Hepatocyte (in vitro differentiated cells): Measurements from ENCODE around the gene BACH2. TPM values are rescaled to one million over a fixed set of nuclear protein-coding genes. Genes with fewer than 3 reads are reported as not detected.

Source experiments
- DNase-seq: peaks from one replicate; pipeline ENCODE4 v3.0.0-alpha.2; 2016; ENCODE audit warnings: low spot score
- H2AFZ ChIP-seq: fragments of 200-600 bp; sonication (generic); 2 replicates; pipeline ENCODE4 v1.6.0; 2016; ENCODE audit warnings: antibody characterized with exemption, mild to moderate bottlenecking
- H3K27ac ChIP-seq: fragments of 200-600 bp; sonication (generic); 2 replicates; pipeline ENCODE4 v1.5.1; 2016; ENCODE audit warnings: mild to moderate bottlenecking
- H3K27me3 ChIP-seq: fragments of 200-600 bp; sonication (generic); 2 replicates; pipeline ENCODE4 v1.6.1; 2016
- H3K36me3 ChIP-seq: fragments of 200-600 bp; sonication (generic); replicated peaks from 2 replicates; pipeline ENCODE4 v1.5.1; 2016; ENCODE audit warnings: low read depth; ENCODE audit not compliant: insufficient read depth
- H3K4me1 ChIP-seq: fragments of 200-600 bp; sonication (generic); 2 replicates; pipeline ENCODE4 v1.5.1; 2016; ENCODE audit warnings: mild to moderate bottlenecking, moderate library complexity; ENCODE audit not compliant: insufficient read depth
- H3K4me2 ChIP-seq: fragments of 200-600 bp; sonication (generic); 2 replicates; pipeline ENCODE4 v1.6.0; 2016
- H3K4me3 ChIP-seq: fragments of 200-600 bp; sonication (generic); 2 replicates; pipeline ENCODE4 v1.5.1; 2016; ENCODE audit warnings: mild to moderate bottlenecking
- H3K79me2 ChIP-seq: fragments of 200-600 bp; sonication (generic); 2 replicates; pipeline ENCODE4 v1.6.0; 2017; ENCODE audit warnings: mild to moderate bottlenecking
- H3K9me2 ChIP-seq: fragments of 200-600 bp; sonication (generic); replicated peaks from 2 replicates; pipeline ENCODE4 v1.6.0; 2017; ENCODE audit warnings: mild to moderate bottlenecking; ENCODE audit not compliant: insufficient read depth
- H3K9me3 ChIP-seq: fragments of 200-600 bp; sonication (generic); 2 replicates; pipeline ENCODE4 v1.5.1; 2016; ENCODE audit warnings: low read depth, mild to moderate bottlenecking
- H4K20me1 ChIP-seq: fragments of 200-600 bp; sonication (generic); 2 replicates; pipeline ENCODE4 v1.6.0; 2016; ENCODE audit warnings: mild to moderate bottlenecking; ENCODE audit not compliant: insufficient read depth, poor library complexity, severe bottlenecking
- EZH2 ChIP-seq: fragments of 200-600 bp; sonication (generic); IDR thresholded peaks from 2 replicates; pipeline ENCODE4 v1.6.1; 2016; ENCODE audit warnings: antibody characterized with exemption, mild to moderate bottlenecking, borderline replicate concordance
- EZH2phosphoT487 ChIP-seq: fragments of 200-600 bp; sonication (generic); IDR thresholded peaks from one replicate; pipeline ENCODE4 v1.6.1; 2018; ENCODE audit warnings: antibody characterized with exemption, mild to moderate bottlenecking, low read depth, moderate library complexity; ENCODE audit not compliant: unreplicated experiment, severe bottlenecking
- WGBS: methylation state at CpG from one replicate; pipeline ENCODE4 v1.1.6; 2016; ENCODE audit warnings: low lambda C conversion rate; ENCODE audit errors: missing lambda C conversion rate; 5-methylcytosine and 5-hydroxymethylcytosine counted together
- polyA plus RNA-seq: library from polyadenylated mRNA; unstranded; fragments of >200 nt; fragmentation: Nextera tagmentation; extraction: Ambion mirVana; gene quantifications from 2 replicates; pipeline ENCODE4 v1.2.1, GENCODE V29; 2016
- total RNA-seq: library from RNA; depleted of rRNA; stranded (reverse); fragments of >200 nt; gene quantifications from 2 replicates; pipeline ENCODE4 v1.2.3, GENCODE V29; 2014
- TF ChIP-seq, protein P1 (sequence below): fragments of 200-600 bp; sonication (generic); IDR thresholded peaks from 2 replicates; pipeline ENCODE4 v1.5.1; 2016; ENCODE audit warnings: antibody characterized with exemption, mild to moderate bottlenecking; ENCODE audit not compliant: poor library complexity

BACH2 gene
- total and polyA plus RNA-seq, 2 experiments from 2014 or later, result 2.3 to 2.6 TPM

GRCh38 chr6:90053614-90054013 lies 243.0 kb downstream of the BACH2 start:
- no peak overlapping the region for H3K4me2 ChIP-seq
- no peak overlapping the region for H3K4me3 ChIP-seq
- H4K20me1 ChIP-seq, result no peaks in the 10 kb centered on the region
- no peak overlapping the region for H3K27ac ChIP-seq
- no peaks in the 10 kb centered on the region for H3K36me3 ChIP-seq
- no peak overlapping the region for H2AFZ ChIP-seq
- H3K9me3 ChIP-seq, result peaks cover 3% of the 10 kb centered on the region
- no peaks in the 10 kb centered on the region for H3K27me3 ChIP-seq
- WGBS, result 93% methylated on average over 5 of the region's 5 CpGs
- no peaks in the 10 kb centered on the region for H3K4me1 ChIP-seq
- H3K79me2 ChIP-seq, result no peaks in the 10 kb centered on the region
- no peak for DNase-seq
- TF ChIP-seq, protein P1, sequence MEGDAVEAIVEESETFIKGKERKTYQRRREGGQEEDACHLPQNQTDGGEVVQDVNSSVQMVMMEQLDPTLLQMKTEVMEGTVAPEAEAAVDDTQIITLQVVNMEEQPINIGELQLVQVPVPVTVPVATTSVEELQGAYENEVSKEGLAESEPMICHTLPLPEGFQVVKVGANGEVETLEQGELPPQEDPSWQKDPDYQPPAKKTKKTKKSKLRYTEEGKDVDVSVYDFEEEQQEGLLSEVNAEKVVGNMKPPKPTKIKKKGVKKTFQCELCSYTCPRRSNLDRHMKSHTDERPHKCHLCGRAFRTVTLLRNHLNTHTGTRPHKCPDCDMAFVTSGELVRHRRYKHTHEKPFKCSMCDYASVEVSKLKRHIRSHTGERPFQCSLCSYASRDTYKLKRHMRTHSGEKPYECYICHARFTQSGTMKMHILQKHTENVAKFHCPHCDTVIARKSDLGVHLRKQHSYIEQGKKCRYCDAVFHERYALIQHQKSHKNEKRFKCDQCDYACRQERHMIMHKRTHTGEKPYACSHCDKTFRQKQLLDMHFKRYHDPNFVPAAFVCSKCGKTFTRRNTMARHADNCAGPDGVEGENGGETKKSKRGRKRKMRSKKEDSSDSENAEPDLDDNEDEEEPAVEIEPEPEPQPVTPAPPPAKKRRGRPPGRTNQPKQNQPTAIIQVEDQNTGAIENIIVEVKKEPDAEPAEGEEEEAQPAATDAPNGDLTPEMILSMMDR, result no peak
- TF ChIP-seq EZH2phosphoT487, result no peak
- H3K9me2 ChIP-seq, result no peaks in the 10 kb centered on the region

GRCh38 chr6:90049295-90049694 lies 247.3 kb downstream of the BACH2 start:
- 90% methylated on average over 5 of the region's 5 CpGs for WGBS
- H3K79me2 ChIP-seq, result no peaks in the 10 kb centered on the region
- H4K20me1 ChIP-seq, result no peaks in the 10 kb centered on the region
- no peak overlapping the region for H2AFZ ChIP-seq
- H3K27ac ChIP-seq, result no peak overlapping the region
- H3K4me2 ChIP-seq, result no peak overlapping the region
- H3K4me1 ChIP-seq, result no peaks in the 10 kb centered on the region
- H3K36me3 ChIP-seq, result no peaks in the 10 kb centered on the region
- no peak for DNase-seq
- H3K4me3 ChIP-seq, result no peak overlapping the region
- peaks cover 3% of the 10 kb centered on the region for H3K9me3 ChIP-seq
- H3K9me2 ChIP-seq, result no peaks in the 10 kb centered on the region
- H3K27me3 ChIP-seq, result no peaks in the 10 kb centered on the region
- TF ChIP-seq EZH2phosphoT487 (no peak), EZH2 (no peak)
- TF ChIP-seq, protein P1, result no peak

DNA sequence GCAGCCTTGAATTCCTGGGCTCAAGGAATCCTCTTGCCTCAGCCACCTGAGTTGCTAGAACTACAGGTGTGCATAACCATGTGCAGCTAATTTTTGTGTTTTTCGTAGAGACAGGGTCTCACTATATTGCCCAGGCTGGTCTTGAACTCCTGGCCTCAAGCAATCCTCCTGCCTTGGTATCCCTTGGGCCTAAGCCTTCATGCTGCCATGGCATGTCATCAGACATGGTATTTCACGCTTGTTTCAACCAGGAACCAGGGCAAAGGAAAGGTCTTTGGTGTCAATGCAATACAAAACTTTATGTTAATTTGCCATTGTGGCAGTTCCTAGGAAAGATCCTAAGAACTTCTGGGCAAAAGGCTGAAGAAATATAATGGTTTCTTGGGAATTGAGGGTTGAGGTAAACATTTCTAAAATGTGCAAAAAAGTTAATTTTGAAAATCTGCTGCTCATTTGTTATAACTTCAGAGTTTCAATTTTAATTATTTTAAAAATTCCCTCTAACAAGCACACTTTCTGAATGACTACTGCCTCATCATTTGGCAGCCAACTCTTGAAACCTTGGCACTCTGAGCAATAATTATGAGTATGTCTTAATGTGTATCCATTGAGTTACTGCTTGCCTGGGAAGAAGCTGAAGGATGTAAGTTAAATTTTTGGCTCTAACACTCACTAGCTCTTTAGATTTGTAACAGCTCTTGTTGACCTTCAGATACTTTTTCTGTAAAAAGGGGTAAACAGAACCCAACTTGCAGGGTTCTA lies 248.3 kb downstream of the BACH2 start:
- WGBS, result 92% methylated on average over 2 of the region's 2 CpGs
- H3K27ac ChIP-seq, result no peak overlapping the region
- TF ChIP-seq EZH2phosphoT487, result no peak
- TF ChIP-seq EZH2, result no peak
- TF ChIP-seq, protein P1, result no peak
- H3K79me2 ChIP-seq, result no peaks in the 10 kb centered on the region
- H3K4me2 ChIP-seq, result no peak overlapping the region
- H3K36me3 ChIP-seq, result no peaks in the 10 kb centered on the region
- DNase-seq, result no peak
- H2AFZ ChIP-seq, result no peak overlapping the region
- no peaks in the 10 kb centered on the region for H4K20me1 ChIP-seq
- H3K4me1 ChIP-seq, result no peaks in the 10 kb centered on the region
- no peak overlapping the region for H3K4me3 ChIP-seq
- peaks cover 2% of the 10 kb centered on the region for H3K9me3 ChIP-seq
- H3K9me2 ChIP-seq, result no peaks in the 10 kb centered on the region
- no peaks in the 10 kb centered on the region for H3K27me3 ChIP-seq
